ENCODE results near the gene NSUN2.

Gene NSUN2

DNA sequence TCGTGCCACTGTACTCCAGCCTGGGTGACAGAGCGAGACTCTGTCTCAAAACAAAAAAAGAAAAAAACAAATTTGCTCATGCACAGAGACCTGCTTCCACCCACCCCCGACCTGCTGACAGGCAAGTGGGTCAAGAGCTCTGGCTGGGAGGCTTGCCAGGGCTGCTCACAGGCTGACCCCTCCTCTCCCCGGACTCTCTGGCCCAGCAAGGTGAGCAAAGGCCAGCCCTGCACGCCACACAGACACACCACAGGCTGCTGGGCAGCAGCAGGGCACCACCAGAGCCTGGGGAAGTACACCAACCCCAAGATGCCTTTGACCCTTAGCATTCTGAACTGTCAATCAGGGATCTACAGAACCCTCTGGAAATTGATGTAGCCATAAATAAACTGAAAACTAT, 29.2 kb downstream of the NSUN2 start:
- no peaks in the 10 kb centered on the region for H3K9me3 Mint-ChIP-seq
- H3K36me3 Mint-ChIP-seq (ENCODE audit: low read depth), result peaks cover 58% of the 10 kb centered on the region
- no peak overlapping the region for H3K27ac Mint-ChIP-seq
- peaks cover 2% of the 10 kb centered on the region for H3K4me1 Mint-ChIP-seq (ENCODE audit: low read depth)
- H3K27me3 Mint-ChIP-seq (ENCODE audit: low read depth), result no peaks in the 10 kb centered on the region
- H3K4me3 Mint-ChIP-seq, result no peak overlapping the region

GRCh38 chr5:6602441-6602840, 30.4 kb downstream of the NSUN2 start:
- no peaks in the 10 kb centered on the region for H3K9me3 Mint-ChIP-seq
- H3K27ac Mint-ChIP-seq, result no peak overlapping the region
- H3K36me3 Mint-ChIP-seq (ENCODE audit: low read depth), result peaks cover 61% of the 10 kb centered on the region

GRCh38 chr5:6601816-6602215, 31.0 kb downstream of the NSUN2 start:
- no peaks in the 10 kb centered on the region for H3K9me3 Mint-ChIP-seq
- no peak overlapping the region for H3K4me3 Mint-ChIP-seq
- no peak overlapping the region for H3K27ac Mint-ChIP-seq
- no peaks in the 10 kb centered on the region for H3K27me3 Mint-ChIP-seq (ENCODE audit: low read depth)
- no peaks in the 10 kb centered on the region for H3K4me1 Mint-ChIP-seq (ENCODE audit: low read depth)
- peaks cover 59% of the 10 kb centered on the region for H3K36me3 Mint-ChIP-seq (ENCODE audit: low read depth)

More at GRCh38 chr5:6602441-6602840, 30.4 kb downstream of the NSUN2 start:
- no peak overlapping the region for H3K4me3 Mint-ChIP-seq
- no peaks in the 10 kb centered on the region for H3K27me3 Mint-ChIP-seq (ENCODE audit: low read depth)
- H3K4me1 Mint-ChIP-seq (ENCODE audit: low read depth), result no peaks in the 10 kb centered on the region

- Mint-ChIP-seq H3K4me3 (no peak overlapping the region), H3K9me3 (no peaks in the 10 kb centered on the region), H3K36me3 (ENCODE audit: low read depth) (peaks cover 64% of the 10 kb centered on the region), H3K27me3 (ENCODE audit: low read depth) (no peaks in the 10 kb centered on the region), H3K27ac (no peak overlapping the region), H3K4me1 (ENCODE audit: low read depth) (no peaks in the 10 kb centered on the region)
Observed at GRCh38 chr5:6601271-6601670, 31.6 kb downstream of the NSUN2 start.

- Mint-ChIP-seq H3K4me3 (no peak overlapping the region), H3K27ac (no peak overlapping the region), H3K4me1 (ENCODE audit: low read depth) (no peaks in the 10 kb centered on the region), H3K9me3 (no peaks in the 10 kb centered on the region), H3K27me3 (ENCODE audit: low read depth) (no peaks in the 10 kb centered on the region), H3K36me3 (ENCODE audit: low read depth) (peaks cover 59% of the 10 kb centered on the region)
Observed at GRCh38 chr5:6599739-6600138, 33.1 kb downstream of the NSUN2 start.

DNA sequence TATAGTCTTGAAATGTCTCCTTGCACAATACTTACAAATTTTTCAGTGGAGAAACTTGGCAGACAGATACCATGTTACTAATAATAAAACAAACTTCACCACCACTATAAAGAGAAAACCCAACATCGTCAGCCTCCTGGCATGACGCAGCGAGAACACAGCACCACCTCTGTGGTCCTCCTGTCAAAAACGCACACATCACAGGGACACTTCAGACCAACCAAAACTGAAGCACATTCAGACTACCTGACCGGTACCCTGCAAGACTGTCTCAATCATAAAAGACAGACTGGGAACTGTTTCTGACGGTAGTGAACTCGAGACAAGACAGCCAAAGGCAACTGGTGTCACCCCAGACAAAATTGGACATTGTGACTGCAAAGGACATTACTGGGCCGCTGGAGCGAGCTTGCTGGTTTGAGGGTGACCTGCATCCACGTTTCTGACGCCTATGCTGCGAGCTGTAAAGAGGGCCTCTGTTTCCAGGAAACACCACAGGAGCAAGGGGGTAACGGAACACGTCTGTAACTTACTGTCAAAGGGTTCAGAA, 34.4 kb downstream of the NSUN2 start:
- Mint-ChIP-seq H3K36me3 (ENCODE audit: low read depth) (peaks cover 52% of the 10 kb centered on the region), H3K27me3 (ENCODE audit: low read depth) (no peaks in the 10 kb centered on the region), H3K9me3 (no peaks in the 10 kb centered on the region), H3K27ac (no peak overlapping the region), H3K4me3 (no peak overlapping the region), H3K4me1 (ENCODE audit: low read depth) (no peaks in the 10 kb centered on the region)

DNA sequence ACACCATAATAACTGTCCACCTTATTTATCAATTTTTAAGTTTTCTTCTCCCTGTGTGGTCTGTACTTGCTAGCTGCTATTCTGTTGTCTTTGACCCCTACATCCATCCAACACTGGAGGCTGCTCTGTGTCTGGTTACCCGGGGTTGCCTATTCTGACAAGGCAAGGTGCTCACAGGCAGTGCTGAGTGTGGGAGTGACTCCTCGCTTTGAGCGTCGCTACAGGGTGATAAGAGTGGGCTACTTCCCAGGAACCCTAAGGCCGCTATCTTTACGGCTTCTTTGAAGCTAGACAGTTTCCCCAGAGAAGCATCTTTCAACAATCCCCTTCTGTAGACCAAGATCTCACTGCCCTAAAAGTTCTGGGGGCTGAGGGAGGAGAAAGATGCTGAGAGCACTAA, 35.3 kb downstream of the NSUN2 start:
- no peaks in the 10 kb centered on the region for H3K27me3 Mint-ChIP-seq (ENCODE audit: low read depth)
- H3K4me1 Mint-ChIP-seq (ENCODE audit: low read depth), result no peaks in the 10 kb centered on the region
- no peak overlapping the region for H3K4me3 Mint-ChIP-seq
- no peak overlapping the region for H3K27ac Mint-ChIP-seq
- peaks cover 47% of the 10 kb centered on the region for H3K36me3 Mint-ChIP-seq (ENCODE audit: low read depth)
- no peaks in the 10 kb centered on the region for H3K9me3 Mint-ChIP-seq

DNA sequence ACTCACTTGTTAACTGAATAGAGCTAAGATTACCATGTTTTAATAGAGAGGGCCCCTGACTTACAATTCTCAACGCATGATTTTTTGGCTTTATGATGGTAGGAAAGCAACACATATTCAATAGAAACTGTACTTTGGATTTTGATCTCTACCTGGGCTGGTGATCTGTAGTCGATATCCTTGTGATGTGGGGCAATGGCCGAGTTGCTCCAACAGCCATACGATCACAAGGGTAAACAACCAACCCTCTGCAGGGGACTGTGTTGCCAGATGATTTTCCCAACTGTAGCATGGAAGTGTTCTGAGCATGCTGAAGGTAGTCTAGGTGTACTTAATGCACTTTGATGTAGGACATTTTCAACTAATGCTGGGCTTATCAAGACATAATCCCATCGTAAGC, 36.5 kb downstream of the NSUN2 start:
- Mint-ChIP-seq H3K27ac (no peak overlapping the region), H3K4me1 (ENCODE audit: low read depth) (no peaks in the 10 kb centered on the region), H3K9me3 (no peaks in the 10 kb centered on the region), H3K27me3 (ENCODE audit: low read depth) (no peaks in the 10 kb centered on the region), H3K4me3 (no peak overlapping the region), H3K36me3 (ENCODE audit: low read depth) (peaks cover 35% of the 10 kb centered on the region)

GRCh38 chr5:6595405-6595804, 37.4 kb downstream of the NSUN2 start:
- Mint-ChIP-seq H3K27me3 (ENCODE audit: low read depth) (peaks cover 3% of the 10 kb centered on the region), H3K27ac (no peak overlapping the region), H3K36me3 (ENCODE audit: low read depth) (peaks cover 30% of the 10 kb centered on the region), H3K9me3 (no peaks in the 10 kb centered on the region), H3K4me1 (ENCODE audit: low read depth) (no peaks in the 10 kb centered on the region), H3K4me3 (no peak overlapping the region)

DNA sequence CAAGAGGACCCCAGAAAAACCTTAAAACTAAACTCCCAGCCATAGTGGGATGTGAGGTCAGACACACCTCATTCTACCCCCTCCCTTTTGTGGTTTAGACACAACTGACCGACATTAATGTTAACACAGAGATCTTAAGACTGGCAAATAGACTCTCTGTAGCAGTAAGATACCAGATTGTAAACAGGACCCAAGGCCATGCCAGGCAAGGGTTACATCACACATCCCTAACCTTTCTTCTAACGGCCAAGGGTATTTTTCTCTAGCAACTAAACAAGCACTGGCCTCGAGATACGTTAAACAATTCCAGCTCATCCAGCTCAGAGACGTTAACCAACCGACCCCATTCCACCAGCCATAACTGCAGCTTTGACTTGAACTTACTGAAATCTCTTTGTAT, 38.8 kb downstream of the NSUN2 start:
- H3K4me1 Mint-ChIP-seq (ENCODE audit: low read depth), result no peaks in the 10 kb centered on the region
- H3K36me3 Mint-ChIP-seq (ENCODE audit: low read depth), result peaks cover 23% of the 10 kb centered on the region
- H3K27me3 Mint-ChIP-seq (ENCODE audit: low read depth), result peaks cover 14% of the 10 kb centered on the region
- no peak overlapping the region for H3K27ac Mint-ChIP-seq
- no peak overlapping the region for H3K4me3 Mint-ChIP-seq
- no peaks in the 10 kb centered on the region for H3K9me3 Mint-ChIP-seq

DNA sequence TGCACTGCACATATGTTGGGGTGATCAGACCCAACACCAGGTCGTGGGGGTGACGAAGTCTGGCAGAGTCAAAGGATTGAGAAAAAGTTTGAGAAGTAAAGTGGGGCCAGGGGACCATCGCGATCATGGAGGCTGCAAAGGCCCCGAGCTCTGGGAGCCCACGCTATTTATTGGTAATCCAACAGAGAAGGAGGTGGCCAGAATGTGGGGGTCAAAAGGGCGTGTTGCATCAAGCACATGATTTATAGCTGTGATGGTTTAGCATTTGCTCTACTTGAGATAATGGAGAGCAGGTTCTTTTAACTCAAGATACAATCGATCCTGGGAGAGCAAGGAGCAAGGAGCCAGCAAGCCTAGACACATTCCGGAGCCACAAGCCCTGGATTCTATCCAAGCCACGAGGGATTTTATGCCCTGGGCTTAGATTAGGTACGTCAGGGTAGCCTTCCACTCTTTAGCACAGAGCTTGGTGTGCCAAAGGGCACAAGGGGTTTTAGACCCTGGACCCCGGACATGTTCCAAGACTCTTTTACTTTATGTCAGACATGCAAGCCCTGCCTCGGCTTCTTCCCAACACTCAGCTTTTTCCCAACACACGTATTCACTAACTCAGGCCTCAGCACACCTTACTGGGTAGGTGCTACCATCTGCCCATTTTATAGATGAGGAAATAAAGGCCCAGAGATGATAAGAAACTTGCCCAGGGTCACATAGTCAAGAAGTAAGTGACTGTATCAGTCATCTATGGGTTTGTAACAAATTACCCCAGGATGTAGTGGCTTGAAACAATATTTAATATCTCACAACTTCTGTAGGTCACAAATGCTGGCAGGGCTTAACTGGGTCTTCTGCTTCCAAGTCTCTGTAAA, 39.5 kb downstream of the NSUN2 start:
- Mint-ChIP-seq H3K4me1 (ENCODE audit: low read depth) (no peaks in the 10 kb centered on the region), H3K27me3 (ENCODE audit: low read depth) (peaks cover 16% of the 10 kb centered on the region), H3K36me3 (ENCODE audit: low read depth) (peaks cover 18% of the 10 kb centered on the region), H3K9me3 (no peaks in the 10 kb centered on the region), H3K27ac (no peak overlapping the region), H3K4me3 (no peak overlapping the region)

- Mint-ChIP-seq H3K27me3 (ENCODE audit: low read depth) (peaks cover 17% of the 10 kb centered on the region), H3K9me3 (no peaks in the 10 kb centered on the region), H3K36me3 (ENCODE audit: low read depth) (peaks cover 13% of the 10 kb centered on the region), H3K4me1 (ENCODE audit: low read depth) (no peaks in the 10 kb centered on the region), H3K4me3 (no peak overlapping the region), H3K27ac (no peak overlapping the region)
Observed at GRCh38 chr5:6592601-6593000, 40.2 kb downstream of the NSUN2 start.

DNA sequence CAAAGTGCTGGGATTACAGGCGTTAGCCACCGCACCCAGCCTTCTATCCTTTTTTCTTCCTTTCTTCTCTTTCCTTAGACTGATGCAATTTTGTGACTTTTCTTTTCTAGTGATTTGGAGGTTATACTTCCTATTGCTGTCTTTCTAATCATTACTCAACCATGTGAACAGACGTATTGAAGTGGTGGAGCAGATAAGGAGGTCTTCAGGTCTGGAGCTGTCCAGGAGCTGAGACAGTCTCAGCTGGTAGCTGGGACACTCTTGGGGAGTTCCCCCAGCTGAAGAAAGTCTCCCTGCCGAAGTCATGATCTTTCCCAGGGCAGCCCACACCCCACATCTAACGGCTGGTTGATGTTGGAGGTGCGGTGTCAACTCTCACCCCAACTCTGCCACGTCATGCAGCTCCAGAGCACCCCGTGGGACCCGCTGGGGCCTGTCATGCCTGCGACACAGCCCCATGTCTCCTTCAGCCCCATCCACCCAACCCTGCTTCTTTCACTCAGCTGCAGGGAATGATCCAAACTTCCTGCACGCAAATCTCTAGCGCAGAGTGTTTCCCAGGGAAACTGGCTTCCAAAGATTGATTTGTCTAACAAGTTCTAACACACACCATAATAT, 41.1 kb downstream of the NSUN2 start:
- Mint-ChIP-seq H3K9me3 (no peaks in the 10 kb centered on the region), H3K27ac (no peak overlapping the region), H3K27me3 (ENCODE audit: low read depth) (peaks cover 21% of the 10 kb centered on the region), H3K4me3 (no peak overlapping the region), H3K4me1 (ENCODE audit: low read depth) (no peaks in the 10 kb centered on the region), H3K36me3 (ENCODE audit: low read depth) (peaks cover 9% of the 10 kb centered on the region)

DNA sequence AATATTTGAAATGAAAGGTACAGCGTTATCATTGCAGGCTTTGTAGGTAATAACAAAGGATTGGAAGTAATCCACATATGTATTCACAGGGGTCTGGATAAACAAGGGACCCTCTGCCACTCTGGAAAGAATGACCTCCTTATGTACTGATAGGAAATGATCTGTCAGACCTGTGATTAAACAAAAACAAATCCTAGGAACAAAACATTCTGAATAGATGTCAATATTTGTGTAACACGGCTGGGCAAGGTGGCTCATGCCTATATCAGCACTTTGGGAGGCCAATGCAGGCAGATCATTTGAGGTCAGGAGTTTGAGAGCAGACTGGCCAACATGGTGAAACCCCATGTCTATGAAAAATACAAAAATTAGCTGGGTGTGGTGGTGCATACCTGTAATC, 42.3 kb downstream of the NSUN2 start:
- no peak overlapping the region for H3K4me3 Mint-ChIP-seq
- peaks cover 28% of the 10 kb centered on the region for H3K27me3 Mint-ChIP-seq (ENCODE audit: low read depth)
- no peaks in the 10 kb centered on the region for H3K9me3 Mint-ChIP-seq
- no peaks in the 10 kb centered on the region for H3K4me1 Mint-ChIP-seq (ENCODE audit: low read depth)
- no peak overlapping the region for H3K27ac Mint-ChIP-seq
- no peaks in the 10 kb centered on the region for H3K36me3 Mint-ChIP-seq (ENCODE audit: low read depth)

GRCh38 chr5:6587171-6587570, 45.7 kb downstream of the NSUN2 start:
- Mint-ChIP-seq H3K27me3 (ENCODE audit: low read depth) (peaks cover 49% of the 10 kb centered on the region), H3K9me3 (no peaks in the 10 kb centered on the region), H3K4me1 (ENCODE audit: low read depth) (no peaks in the 10 kb centered on the region)

More at GRCh38 chr5:6587171-6587570, 45.7 kb downstream of the NSUN2 start:
- Mint-ChIP-seq H3K36me3 (ENCODE audit: low read depth) (no peaks in the 10 kb centered on the region), H3K27ac (no peak overlapping the region), H3K4me3 (no peak overlapping the region)

All from T-helper 1 cell treated with Interleukin-12 subunit alpha and Interleukin-12 subunit beta and Interleukin-4 antibody, amounts not matched to agents 30 μg/mL and 1 μg/mL, for 36 hours (primary cell).